GM15510 (cell line): ENCODE results near the gene SUV39H2.

Experiments used
- POLR2A ChIP-seq: IDR thresholded peaks from 3 replicates; pipeline ENCODE4 v1.6.1; 2011; ENCODE audit warnings: borderline replicate concordance; ENCODE audit not compliant: insufficient read length; ENCODE audit errors: extremely low read depth

The SUV39H2 gene

GRCh38 chr10:14878266-14879123, at the start of gene SUV39H2:
TSS of gene SUV39H2 (plus strand) at chr10:14878866. CDS start at chr10:14878889, 23 bp downstream.
- TF ChIP-seq POLR2A = peak; percentile 89

GRCh38 chr10:14833106-14833505, 45.6 kb upstream of the SUV39H2 start:
- TF ChIP-seq POLR2A = no peak

GRCh38 chr10:14836208-14836607, 42.5 kb upstream of the SUV39H2 start:
- no peak for TF ChIP-seq POLR2A

GRCh38 chr10:14837003-14837756, 41.5 kb upstream of the SUV39H2 start:
- no peak for TF ChIP-seq POLR2A

- peak; percentile 90 for TF ChIP-seq POLR2A
Observed at GRCh38 chr10:14837757-14838581, 40.7 kb upstream of the SUV39H2 start, which contains the start of the genes CDNF, HSPA14 and MSANTD7. TSS of gene CDNF (minus strand) at chr10:14838037. CDS start at chr10:14837946, 91 bp downstream. TSS of gene HSPA14 (plus strand) at chr10:14838306. CDS start at chr10:14838403, 97 bp downstream. TSS of gene MSANTD7 (plus strand) at chr10:14838306. CDS start at chr10:14842285, 3,979 bp downstream.

GRCh38 chr10:14838582-14839304, 39.9 kb upstream of the SUV39H2 start:
- TF ChIP-seq POLR2A = no peak

- no peak for TF ChIP-seq POLR2A
Observed at GRCh38 chr10:14839305-14839695, 39.4 kb upstream of the SUV39H2 start.

GRCh38 chr10:14840178-14840577, 38.5 kb upstream of the SUV39H2 start:
- TF ChIP-seq POLR2A = no peak

- no peak for TF ChIP-seq POLR2A
Observed at GRCh38 chr10:14843327-14843988, 35.2 kb upstream of the SUV39H2 start.

GRCh38 chr10:14844948-14845347, 33.7 kb upstream of the SUV39H2 start:
- no peak for TF ChIP-seq POLR2A

GRCh38 chr10:14852236-14852635, 26.4 kb upstream of the SUV39H2 start:
- no peak for TF ChIP-seq POLR2A

GRCh38 chr10:14855453-14855852, 23.2 kb upstream of the SUV39H2 start:
- no peak for TF ChIP-seq POLR2A

GRCh38 chr10:14858338-14858960, 20.2 kb upstream of the SUV39H2 start:
- TF ChIP-seq POLR2A = no peak
